IMR-90 (cell line): ENCODE results near the gene SLC46A2.

ENCODE experiments used
- BHLHE40 ChIP-seq: fragments of 150-350 bp; IDR thresholded peaks from 2 replicates; pipeline ENCODE4 v1.6.1; 2016; ENCODE audit warnings: mild to moderate bottlenecking, low read depth, low read length
- CHD1 ChIP-seq: IDR thresholded peaks from 2 replicates; pipeline ENCODE4 v1.6.1; 2012; ENCODE audit warnings: low read depth, low read length, improper control_type of control experiment
- CTCF ChIP-seq: conservative IDR thresholded peaks from 2 replicates; pipeline ENCODE4 v1.5.1; 2012; ENCODE audit warnings: mild to moderate bottlenecking, low read depth, low read length, improper control_type of control experiment
- ELK1 ChIP-seq: fragments of 150-350 bp; IDR thresholded peaks from 2 replicates; pipeline ENCODE4 v1.6.1; 2016; ENCODE audit warnings: low read depth, mild to moderate bottlenecking, low read length, moderate library complexity, borderline replicate concordance
- MXI1 ChIP-seq: IDR thresholded peaks from 2 replicates; pipeline ENCODE4 v1.6.1; 2012; ENCODE audit warnings: low read depth, mild to moderate bottlenecking, low read length, moderate library complexity, borderline replicate concordance
- POLR2A ChIP-seq: IDR thresholded peaks from 2 replicates; pipeline ENCODE4 v1.6.1; 2012; ENCODE audit warnings: mild to moderate bottlenecking, low read depth, low read length
- RAD21 ChIP-seq: IDR thresholded peaks from 2 replicates; pipeline ENCODE4 v1.6.1; 2012; ENCODE audit warnings: low read length, improper control_type of control experiment
- SMC3 ChIP-seq: fragments of 150-350 bp; IDR thresholded peaks from 2 replicates; pipeline ENCODE4 v1.6.1; 2016; ENCODE audit warnings: low read depth, mild to moderate bottlenecking, antibody characterized with exemption, low read length, moderate library complexity

- TF ChIP-seq POLR2A, result no peak
- no peak for TF ChIP-seq CTCF
- no peak for TF ChIP-seq RAD21
- TF ChIP-seq ELK1, result no peak
- no peak for TF ChIP-seq MXI1
- TF ChIP-seq SMC3, result no peak
- no peak for TF ChIP-seq BHLHE40
- no peak for TF ChIP-seq CHD1
Measured at GRCh38 chr9:112892981-112893380, 2.3 kb upstream of the SLC46A2 start.
